ENCODE results near the gene AASDHPPT.
A peak's percentile ranks its signal among the peaks of the same experiment; 100 is the strongest.

The AASDHPPT gene

GRCh38 chr11:106086850-106087249 lies 9.4 kb downstream of the AASDHPPT start:
- no peak for DNase-seq

- DNase-seq = peak; percentile 52
Measured at GRCh38 chr11:106087815-106088435, 10.5 kb downstream of the AASDHPPT start.

GRCh38 chr11:106088896-106089295 lies 11.4 kb downstream of the AASDHPPT start:
- DNase-seq = no peak

GRCh38 chr11:106091480-106092123 lies 14.1 kb downstream of the AASDHPPT start:
- DNase-seq = peak; percentile 76

- no peak for DNase-seq
Measured at GRCh38 chr11:106092446-106092845, 15.0 kb downstream of the AASDHPPT start.

- DNase-seq = no peak
Measured at GRCh38 chr11:106098893-106099553, 21.6 kb downstream of the AASDHPPT start.

GRCh38 chr11:106101370-106101769 lies 23.9 kb downstream of the AASDHPPT start:
- no peak for DNase-seq

- DNase-seq = no peak
Measured at GRCh38 chr11:106101819-106102218, 24.4 kb downstream of the AASDHPPT start.

- DNase-seq = no peak
Measured at GRCh38 chr11:106105986-106106385, 28.5 kb downstream of the AASDHPPT start.

- DNase-seq = no peak
Measured at GRCh38 chr11:106121570-106122320, 44.3 kb downstream of the AASDHPPT start.

GRCh38 chr11:106127604-106128003 lies 50.1 kb downstream of the AASDHPPT start:
- no peak for DNase-seq

GRCh38 chr11:106128740-106129139 lies 51.3 kb downstream of the AASDHPPT start:
- DNase-seq = no peak

- DNase-seq = no peak
Measured at GRCh38 chr11:106131998-106132397, 54.5 kb downstream of the AASDHPPT start.

GRCh38 chr11:106132582-106133354 lies 55.3 kb downstream of the AASDHPPT start:
- DNase-seq = peak; percentile 3

- no peak for DNase-seq
Measured at GRCh38 chr11:106133529-106133928, 56.1 kb downstream of the AASDHPPT start.

- no peak for DNase-seq
Measured at GRCh38 chr11:106137061-106137460, 59.6 kb downstream of the AASDHPPT start.

GRCh38 chr11:106137758-106138157 lies 60.3 kb downstream of the AASDHPPT start:
- no peak for DNase-seq

All from activated CD4-positive, alpha-beta T cell treated with anti-CD3 and anti-CD28 coated beads, Interleukin-2, Interleukin-6, amounts not matched to agents 100 ng/mL and 50 ng/mL, durations not matched to agents 16 hours and 8 hours (primary cell).